GDM1 (cell line): ENCODE data around the gene GRPR.
"Not testable (repeated sequence)": the region's sequence is repeated elsewhere in the genome, so short reads cannot be mapped to it uniquely, and the experiment has no call there.

ENCODE experiments used
- DNase-seq: peaks from one replicate; lab custom pipeline; 2025; lab: John Stamatoyannopoulos, UW

Gene GRPR

DNA sequence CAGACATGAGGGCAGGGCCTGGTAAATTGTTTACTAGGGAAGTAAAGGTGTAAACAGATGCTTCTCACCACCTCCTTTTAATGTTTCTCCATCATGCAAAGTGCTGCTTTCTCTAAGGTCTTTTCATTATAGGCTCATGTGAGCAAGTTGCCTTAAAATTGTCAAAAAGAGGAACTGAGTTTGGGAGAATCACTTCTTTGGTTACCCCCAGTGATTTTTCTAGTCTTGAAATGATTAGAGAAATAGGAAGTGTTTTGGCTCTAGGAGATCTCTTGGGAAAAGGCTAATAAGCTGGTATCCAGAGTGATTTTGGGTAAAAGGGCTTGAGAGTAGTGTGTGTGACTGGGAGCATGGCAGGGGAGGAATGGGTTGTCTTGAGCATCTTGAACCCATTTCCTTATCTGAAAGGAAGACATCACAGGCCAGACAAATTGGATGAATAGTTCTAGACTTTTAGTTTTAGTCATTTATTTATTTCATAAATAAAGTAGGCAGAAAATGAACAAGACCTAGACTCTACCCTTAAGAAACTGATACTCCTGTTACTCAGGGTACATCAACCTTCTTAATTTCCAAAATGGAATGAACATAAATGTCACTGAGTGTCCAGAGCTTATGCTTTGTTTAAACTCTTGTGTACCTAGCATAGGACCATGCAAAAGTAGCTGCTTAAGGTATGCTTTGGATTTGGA lies 14.2 kb downstream of the GRPR start:
- no peak for DNase-seq

DNA sequence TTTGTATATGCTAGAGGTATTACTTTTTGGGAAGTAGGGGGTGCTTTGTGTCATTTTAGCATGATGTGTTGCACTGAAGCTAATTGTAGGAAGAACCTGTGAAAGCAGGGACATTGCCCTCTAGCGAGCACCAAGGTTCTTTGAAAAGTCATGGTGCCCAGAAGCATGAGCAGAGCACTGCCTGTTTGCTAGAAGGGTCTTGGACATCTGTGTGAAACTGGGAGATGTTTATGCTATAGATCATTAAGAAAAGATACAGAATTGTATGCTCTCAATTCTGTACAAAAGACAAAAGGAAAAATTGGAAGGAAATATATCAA lies 14.7 kb downstream of the GRPR start:
- DNase-seq, result peak; percentile 3

DNA sequence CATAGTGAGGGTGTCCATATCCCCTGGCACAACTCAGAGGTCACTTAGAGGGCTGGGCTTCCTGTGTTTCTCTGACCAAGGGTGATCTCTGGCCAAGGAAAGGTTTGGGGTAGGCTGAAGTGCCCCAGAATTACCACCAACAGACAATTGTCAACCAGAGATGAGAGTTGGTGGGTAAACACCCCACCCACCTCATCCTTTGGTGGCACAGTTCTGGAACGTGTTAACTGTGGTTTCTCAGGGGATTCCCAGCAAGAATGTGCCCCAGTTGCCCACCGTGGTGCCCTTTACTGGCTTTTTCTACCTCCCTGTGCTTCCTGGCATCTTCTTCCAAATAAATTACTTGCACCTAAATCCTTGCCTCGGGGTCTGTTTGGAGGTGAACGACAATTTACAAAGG lies 17.1 kb downstream of the GRPR start:
- no peak for DNase-seq

DNA sequence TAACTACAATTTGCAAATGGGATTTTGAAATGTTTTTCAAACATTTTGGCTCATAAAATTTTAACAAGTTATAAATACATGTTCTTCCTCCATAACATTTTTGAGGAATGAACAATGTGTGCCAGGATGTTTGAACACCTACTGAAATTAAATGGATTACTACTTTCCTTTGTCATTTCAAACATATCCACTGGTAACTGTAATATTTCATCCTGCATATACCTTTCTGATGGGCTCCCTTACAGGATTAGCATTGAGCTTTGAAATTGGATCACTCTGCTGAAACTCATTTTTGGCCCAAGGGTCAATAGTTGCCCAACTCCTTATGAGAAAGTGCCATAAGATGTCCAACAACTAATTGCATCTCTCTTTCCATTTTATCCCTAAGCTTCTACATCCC lies 17.6 kb downstream of the GRPR start:
- DNase-seq, result no peak

DNA sequence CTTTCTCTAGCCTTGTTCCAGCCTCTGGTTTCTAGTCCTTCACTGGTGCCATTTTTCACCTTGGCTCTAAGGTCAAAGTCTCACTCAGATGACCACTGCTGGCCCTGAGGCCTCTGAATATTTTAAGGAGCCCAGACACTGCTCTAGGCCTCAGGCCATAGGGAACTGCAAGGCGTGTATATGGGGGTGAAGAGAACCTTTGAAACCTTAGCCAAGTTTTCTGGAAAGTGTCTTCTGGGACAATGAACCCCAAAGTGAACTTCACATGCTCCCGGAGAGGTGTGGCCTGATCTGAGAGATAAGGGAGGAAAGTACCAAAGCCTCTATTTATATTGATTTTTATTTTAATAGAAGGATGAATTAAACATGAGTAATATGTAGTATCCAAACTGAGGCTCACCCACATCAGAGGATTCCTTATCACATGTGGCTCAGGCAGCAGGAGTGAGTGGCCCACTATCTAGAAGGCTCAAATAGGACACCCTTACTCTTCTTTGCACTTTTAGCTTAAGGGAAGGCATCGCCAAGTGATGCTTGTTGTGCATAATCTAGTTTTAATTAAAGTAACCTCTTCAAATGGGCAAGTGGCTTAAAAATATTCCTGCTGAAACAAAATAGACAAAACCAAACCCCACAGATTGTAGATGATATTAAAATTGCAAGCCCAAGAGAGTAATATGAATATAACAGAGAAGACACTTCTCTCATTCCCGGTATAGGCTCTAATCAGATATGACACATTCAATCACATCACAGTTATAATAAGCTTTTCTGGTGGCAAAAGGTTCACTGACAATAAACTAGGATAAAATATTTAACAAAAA lies 18.3 kb downstream of the GRPR start:
- DNase-seq, result no peak

DNA sequence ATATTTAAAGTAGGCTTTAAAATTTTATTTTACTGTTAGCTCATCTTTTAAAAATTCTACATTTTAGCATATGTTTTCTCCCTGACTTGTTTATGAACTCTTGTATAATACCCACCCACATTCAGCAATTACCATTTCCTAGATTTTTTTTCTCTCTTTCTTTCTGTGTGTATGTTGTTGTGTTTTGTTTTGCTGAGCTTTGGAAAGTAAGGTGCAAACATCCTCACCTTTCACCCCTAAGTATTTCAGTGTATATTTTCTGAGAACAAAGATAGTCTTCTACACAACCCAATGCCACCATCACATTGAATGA lies 18.8 kb downstream of the GRPR start:
- DNase-seq, result no peak

DNA sequence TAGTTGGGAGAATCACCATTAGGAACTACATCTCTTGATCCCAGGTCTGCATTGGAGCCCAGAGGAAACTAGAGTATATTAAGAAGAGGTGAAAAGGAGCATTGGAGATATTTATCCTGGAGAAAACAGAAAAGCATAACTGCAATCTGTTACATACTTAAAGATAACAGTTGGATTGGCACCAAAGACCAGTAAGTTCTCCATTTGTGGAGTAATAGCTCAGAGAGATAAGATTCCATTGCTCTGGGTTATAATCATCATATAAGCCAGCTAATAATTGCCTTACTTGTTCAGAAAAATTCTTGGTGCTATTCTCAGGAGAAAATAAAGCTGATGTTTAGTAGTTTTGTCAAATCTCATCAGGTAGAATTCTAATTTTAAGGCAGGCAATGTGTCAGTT lies 20.6 kb downstream of the GRPR start:
- no peak for DNase-seq

DNA sequence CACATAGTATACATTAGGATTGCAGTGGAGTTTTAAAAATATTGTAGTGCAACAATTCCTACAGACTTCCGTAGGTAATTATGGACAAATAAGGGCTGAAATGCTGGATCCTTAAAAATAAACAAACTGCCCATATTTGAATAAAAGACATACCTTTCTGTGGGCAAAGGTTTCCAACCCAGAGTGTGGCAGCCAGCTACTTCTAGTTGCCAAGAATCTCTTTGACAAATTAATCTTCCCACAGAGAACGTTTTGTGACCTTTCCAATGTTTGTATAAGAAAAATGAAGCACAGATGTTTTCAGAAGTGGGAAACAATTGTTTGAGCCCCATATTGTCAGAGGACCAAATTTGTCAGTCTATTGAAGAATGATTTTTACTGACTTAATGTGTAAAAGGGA lies 21.1 kb downstream of the GRPR start:
- DNase-seq, result no peak

DNA sequence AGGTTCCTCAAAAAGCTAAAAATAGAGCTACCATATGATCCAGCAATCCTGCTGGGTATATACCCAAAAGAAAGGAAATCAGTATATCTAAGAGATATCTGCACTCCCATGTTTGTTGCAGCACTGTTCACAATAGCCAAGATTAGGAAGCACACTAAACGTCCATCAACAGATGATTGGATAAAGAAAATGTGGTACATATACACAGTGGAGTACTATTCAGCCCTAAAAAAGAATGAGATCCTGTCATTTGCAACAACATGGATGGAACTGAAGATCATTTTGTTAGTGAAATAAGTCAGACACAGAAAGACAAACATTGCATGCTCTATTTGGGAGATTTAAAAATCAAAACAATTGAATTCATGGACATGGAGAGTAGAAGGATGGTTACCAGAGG lies 21.7 kb downstream of the GRPR start:
- DNase-seq, result not testable (repeated sequence)

DNA sequence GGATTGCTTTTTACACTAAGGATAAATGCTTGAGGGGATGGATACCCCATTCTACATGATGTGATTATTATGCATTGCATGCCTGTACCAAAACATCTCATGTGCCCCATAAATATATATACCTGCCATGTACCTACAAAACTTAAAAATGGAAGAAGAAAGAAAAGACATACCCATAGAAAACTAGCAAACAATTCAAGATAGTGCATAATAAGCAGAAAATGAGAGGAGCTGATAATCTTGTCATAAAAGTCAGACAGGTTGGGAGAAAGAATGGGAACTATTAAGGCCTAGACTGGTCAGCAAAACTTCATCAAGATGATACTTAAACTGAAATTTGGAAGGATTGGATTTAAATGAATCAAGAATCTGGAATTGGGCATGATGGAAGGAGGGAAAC lies 22.3 kb downstream of the GRPR start:
- DNase-seq, result no peak

DNA sequence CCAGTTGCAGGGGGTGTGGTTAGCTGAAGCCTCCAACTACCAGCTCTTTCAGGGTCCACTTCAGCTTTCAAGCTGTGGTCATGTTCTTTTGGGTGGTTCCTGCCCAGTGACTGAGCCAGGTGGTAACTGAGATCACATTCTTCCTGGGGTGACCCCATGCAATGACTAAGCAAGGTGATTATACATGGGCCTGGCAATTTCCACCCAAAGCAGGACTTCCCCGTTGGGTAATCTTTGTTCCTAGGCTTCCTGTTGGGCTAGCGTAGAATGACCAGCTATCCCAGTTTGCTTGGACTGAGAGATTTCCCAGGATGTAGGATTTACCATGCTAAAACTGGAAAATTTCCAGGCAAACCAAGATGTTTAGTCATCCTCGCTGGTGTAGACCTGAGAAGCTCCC lies 25.5 kb downstream of the GRPR start:
- no peak for DNase-seq

DNA sequence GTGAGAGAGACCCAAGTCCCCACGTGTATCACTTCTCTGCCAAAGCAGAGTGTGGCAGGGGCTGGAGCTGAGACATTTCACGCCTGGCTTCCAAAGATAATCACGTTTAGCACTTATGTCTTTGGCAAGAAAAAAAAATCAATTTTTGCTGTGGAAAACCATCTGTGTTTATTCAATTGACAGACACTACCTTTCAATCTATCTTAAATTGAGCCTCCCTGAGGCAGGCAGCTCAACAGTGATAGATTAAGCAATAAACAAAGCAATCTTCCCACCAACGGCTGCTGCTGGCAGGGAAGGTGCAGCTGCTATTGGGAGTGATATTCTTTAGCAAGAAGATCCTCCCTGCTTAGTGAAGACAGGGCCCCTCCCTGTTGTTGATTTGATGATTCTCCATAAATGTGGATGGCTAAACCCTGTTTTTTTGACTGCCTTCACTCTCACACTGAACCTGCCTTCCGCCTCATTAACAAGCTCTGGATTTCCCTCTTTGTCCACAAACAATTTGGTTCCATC lies 32.3 kb downstream of the GRPR start:
- no peak for DNase-seq

DNA sequence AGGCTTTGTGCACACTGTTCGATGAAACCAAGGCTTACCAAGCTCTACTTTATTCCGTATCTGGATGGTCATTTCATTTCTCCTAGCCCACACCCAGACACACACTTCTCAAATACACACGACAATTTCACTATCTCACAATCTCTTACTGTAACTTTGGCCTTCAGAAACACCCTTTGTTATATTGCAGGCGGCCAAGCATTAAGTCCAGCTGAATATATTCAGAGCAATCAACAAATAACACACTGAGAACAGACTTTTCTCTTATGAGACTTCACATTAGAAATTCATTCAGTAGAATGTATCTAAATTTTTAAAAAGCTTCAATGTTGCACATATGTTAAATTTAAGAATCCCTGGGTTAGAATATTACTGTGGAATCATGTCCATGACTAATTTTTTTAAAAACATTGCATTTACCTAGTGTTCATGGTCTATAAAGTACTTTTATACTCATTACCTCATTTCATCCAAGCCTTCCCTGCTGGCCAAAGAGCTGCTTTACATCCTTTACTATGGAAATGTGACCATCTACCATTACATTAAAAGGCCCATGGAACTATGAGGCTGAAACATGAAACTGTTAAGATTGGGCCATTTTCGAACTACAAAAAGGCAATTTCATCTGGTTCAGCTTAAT lies 33.4 kb downstream of the GRPR start:
- no peak for DNase-seq

DNA sequence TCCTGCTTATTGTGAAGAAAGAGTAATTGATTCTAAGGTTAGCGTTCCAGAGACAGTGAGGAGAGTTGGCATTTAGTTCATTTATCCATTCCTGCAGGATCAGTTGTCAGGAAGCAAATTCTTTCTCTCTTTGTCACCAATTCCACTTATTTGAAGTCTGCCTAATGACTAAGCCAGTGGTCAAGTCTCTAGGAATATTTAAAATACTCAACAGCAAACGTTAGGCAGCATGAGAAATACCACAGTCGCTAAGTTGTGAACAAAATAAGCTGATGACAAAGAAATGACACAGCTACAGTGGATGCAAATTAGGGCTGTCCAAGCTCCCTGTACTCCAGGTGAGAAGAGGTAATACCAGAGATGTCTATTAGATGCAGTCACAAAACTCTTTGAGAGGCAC lies 37.4 kb downstream of the GRPR start:
- DNase-seq, result no peak

DNA sequence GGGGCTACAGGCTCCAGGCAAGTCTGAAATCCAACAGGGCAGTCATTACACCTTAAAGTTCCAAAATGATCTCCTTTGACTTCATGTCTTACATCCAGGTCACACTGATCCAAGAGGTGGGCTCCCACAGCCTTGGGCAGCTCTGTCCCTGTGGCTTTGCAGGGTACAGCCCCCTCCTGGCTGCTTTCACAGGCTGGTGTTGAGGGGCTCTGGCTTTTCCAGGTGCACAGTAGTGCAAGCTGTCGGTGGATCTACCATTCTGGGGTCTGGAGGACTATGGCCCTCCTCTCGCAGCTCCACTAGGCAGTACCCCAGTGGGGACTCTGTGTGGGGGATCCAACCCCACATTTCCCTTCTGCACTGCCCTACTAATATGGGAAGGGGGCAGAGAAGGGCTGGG lies 37.8 kb downstream of the GRPR start:
- DNase-seq, result not testable (repeated sequence)

DNA sequence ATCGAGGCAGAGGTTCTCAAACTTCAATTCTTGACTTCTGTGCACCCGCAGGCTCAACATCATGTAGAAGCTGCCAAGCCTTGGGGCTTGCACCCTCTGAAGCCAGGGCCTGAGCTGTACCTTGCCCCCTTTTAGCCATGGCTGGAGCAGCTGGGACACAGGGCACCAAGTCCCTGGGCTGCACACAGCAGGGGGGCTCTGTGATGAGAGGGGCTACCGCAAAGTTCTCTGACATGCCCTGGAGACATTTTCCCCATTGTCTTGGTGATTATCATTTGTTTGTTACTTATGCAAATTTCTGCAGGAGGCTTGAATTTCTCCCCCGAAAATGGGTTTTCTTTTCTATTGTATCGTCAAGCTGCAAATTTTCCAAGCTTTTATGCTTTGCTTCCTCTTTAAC lies 39.0 kb downstream of the GRPR start:
- DNase-seq, result no peak

DNA sequence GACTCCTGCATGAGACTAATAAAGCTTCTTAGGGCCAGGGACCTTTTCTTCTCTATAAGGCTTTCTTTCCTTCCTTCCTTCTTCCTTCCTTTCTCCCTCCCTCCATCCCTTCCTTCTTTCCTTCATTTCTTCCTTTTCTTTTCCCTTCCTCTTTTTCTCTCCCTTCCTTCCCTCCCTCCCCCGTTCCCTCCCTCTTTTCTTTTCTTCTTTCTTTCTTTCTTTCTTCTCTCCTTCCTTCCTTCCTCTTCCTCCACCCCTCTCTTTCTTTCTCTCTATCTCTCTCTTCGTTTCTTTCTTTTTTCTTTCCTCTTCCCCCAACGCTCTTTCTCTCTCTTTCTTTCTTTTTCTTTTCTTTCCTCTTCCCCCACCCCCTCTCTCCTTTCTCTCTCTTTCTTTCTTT lies 41.4 kb downstream of the GRPR start:
- DNase-seq, result no peak

DNA sequence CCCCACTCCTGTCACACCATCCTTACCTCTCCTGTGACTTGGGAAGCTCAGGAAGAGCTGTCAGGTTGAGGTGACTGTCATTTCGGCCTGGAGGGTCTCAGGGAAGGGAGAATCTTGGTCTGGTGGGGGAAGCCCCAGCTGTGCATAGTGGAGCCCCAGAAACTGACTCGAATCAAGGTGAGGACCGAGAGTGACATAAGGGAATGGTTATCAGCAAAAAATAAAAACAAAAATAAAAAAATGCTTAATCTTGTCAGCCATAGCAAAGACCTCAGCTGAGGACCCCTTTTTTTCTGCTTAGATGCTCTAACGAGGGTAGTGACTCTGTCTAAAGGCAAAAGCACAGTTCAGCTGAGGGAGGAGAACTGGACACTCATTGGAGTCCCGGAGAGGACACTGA lies 43.8 kb downstream of the GRPR start, which contains the start of gene MAGEB17:
Gene MAGEB17 (plus strand): TSS at position 301 of the 400 bp plus-strand sequence. CDS start 2,902 bp downstream, outside the sequence.
- no peak for DNase-seq

DNA sequence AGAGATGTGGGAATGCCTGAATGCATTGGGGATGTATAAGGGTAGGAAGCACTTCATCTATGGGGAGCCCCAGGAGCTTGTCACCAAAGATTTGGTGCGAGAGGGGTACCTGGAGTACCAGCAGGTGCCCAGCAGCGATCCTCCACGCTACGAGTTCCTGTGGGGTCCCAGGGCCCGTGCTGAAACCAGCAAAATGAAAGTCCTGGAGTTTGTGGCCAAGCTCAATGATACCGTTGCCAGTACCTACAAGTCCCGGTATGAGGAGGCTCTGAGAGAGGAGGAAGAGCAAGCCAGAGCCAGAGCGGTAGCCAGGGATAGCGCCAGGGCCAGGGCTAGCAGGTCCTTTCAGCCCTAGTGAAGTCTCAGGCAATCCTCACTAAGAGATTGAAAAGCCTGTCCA lies 47.7 kb downstream of the GRPR start:
- no peak for DNase-seq

DNA sequence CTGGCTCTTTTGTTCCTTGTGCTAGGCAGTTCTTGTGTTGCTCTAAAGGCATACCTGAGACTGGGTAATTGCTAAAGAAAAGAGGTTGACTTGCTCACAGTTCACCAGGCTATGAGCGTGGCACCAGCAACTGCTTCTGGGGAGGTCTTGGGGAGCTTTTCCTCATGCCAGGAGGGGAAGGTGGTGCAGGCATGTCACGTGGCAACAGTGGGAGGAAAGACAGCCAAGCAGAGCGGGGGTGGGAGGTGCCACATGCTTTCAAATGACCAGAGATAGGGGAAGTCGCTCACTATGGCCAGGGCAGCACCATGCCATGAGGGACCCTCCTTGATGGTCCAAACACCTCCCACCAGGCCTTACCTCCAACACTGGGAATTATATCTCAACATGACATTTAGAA lies 48.6 kb downstream of the GRPR start:
- DNase-seq, result no peak

DNA sequence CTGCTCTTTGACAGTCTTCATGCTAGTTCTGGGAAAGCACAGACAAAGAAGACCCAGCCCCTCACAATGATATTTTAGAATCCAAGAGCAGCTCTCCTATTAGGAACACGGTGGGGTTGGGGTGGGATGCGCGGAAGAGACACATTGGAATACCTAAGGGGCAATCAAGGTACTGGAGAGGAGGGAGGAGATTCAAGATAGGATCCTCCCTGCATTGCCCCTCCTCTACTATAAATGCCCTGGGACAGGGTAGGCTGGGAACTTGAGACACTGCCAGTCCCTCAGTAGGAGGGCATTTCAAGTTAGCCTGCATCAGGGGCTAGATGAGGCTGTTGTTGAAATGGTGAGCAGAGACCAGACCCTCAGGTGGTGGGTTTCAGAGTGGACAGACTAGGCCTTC lies 49.0 kb downstream of the GRPR start:
- no peak for DNase-seq

DNA sequence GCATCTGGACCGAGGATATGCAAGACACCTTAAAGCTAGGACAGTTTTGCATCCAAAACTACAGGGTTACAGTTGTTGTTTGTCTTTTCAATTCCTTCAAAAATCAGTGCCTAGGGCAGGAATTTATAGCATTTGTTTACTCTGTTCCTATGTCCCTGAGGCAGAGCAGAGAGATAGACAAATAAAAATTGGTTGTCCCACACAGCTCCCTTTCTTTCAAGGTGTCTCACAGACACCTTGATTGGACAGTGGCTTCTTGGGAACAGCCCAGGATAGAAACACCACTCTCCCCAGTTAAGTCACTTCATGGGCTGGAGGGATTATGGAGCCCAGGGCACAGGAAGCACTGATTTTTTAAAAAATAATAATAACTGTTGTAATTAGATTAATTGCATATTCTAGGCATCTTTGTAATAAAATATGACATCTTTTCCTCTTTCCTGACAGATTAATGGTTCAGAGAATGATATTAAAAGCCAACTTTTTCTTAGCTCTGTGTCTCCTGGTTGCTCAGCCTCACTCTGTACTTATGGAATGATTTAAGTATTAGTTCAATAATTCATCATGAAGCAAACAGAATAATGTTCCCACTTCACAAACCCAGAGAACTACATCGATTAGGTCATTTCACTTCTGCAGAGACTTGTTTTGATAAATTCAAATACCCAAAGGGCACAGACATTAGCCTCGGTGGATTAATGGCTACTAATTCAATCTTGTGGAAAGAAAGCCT lies 52.1 kb downstream of the GRPR start:
- no peak for DNase-seq

DNA sequence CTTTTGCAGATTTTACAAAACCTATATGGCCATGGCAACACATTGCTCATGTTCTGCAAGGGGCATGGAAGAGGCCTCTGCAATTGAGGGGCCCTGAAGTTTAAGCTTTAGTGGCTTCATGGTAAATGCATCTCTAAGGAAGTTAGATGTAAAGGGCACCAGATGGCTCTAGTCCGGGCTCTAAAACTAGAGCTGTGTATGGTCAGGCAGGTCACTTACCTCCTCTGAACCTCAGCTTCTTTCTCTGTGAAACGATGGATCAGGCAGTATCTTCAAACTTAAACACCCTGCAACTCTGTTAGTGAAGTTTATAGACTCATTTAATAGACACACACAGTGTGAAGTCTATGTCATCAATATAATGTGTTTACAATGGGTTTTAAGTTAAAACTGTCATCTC lies 53.9 kb downstream of the GRPR start:
- DNase-seq, result no peak
